Measurements from ENCODE around the gene GAA. TPM values are rescaled to one million over a fixed set of nuclear protein-coding genes. Genes with fewer than 3 reads are reported as not detected.
"Not testable (repeated sequence)": the region's sequence is repeated elsewhere in the genome, so short reads cannot be mapped to it uniquely, and the experiment has no call there.

The GAA gene
- total and polyA plus RNA-seq, 2 of the 8 experiments (the other 6 are each of a cell fraction or from before 2014, with no cell fraction given) = 14.8 to 30.0 TPM

GRCh38 chr17:80090164-80090563 lies 11.2 kb upstream of the GAA start:
- not testable (repeated sequence) for H3K79me1 ChIP-seq (ENCODE audit: low read depth, low read length); H2BK5ac ChIP-seq (ENCODE audit: low read depth, low read length); H2BK15ac ChIP-seq (ENCODE audit: low read length); H4K91ac ChIP-seq (replicated peaks; ENCODE audit: insufficient read length, low read length); H3K4ac ChIP-seq (replicated peaks; ENCODE audit: insufficient read length, low read depth, low read length); DNase-seq (ENCODE audit: low read depth in 1 of 2, low spot score in 2 of 2); H3K36me3 ChIP-seq (ENCODE audit: control insufficient read depth in 2 of 4, insufficient read depth in 4 of 4, low read length in 3 of 4); H3K56ac ChIP-seq (replicated peaks; ENCODE audit: insufficient read length, low read depth, low read length); H2AFZ ChIP-seq (ENCODE audit: low read length); H3K23me2 ChIP-seq (ENCODE audit: low read depth, low read length); H2BK12ac ChIP-seq (ENCODE audit: low read depth, low read length); H3K4me1 ChIP-seq (replicated peaks in 1 of 4; ENCODE audit: control insufficient read depth in 3 of 4, insufficient read depth in 4 of 4, low read length in 3 of 4); H3K79me2 ChIP-seq (ENCODE audit: control insufficient read depth in 1 of 2, insufficient read depth in 2 of 2, low read length in 2 of 2); H3K23ac ChIP-seq (ENCODE audit: insufficient read length); H3K9ac ChIP-seq (replicated peaks in 1 of 4; ENCODE audit: extremely low read depth in 1 of 4, low read depth in 3 of 4, low read length in 3 of 4); H3K4me3 ChIP-seq (ENCODE audit: extremely low read depth in 1 of 4, insufficient read depth in 2 of 4, low read depth in 3 of 4, low read length in 4 of 4); H3K9me3 ChIP-seq (ENCODE audit: insufficient read depth in 2 of 2, low read depth in 1 of 2, low read length in 1 of 2); H2BK120ac ChIP-seq (replicated peaks; ENCODE audit: low read depth, low read length); H3K18ac ChIP-seq (ENCODE audit: extremely low read depth, low read length); H3K27me3 ChIP-seq (replicated peaks in 1 of 4; ENCODE audit: control insufficient read depth in 3 of 4, extremely low read depth in 1 of 4, insufficient read depth in 3 of 4, low read length in 3 of 4); FAIRE-seq; H2AK5ac ChIP-seq (ENCODE audit: low read depth, low read length); H4K5ac ChIP-seq (ENCODE audit: insufficient read length, low read depth, low read length); H4K8ac ChIP-seq (ENCODE audit: extremely low read depth, insufficient read depth, low read length); H2BK20ac ChIP-seq (ENCODE audit: low read length); H3K4me2 ChIP-seq (ENCODE audit: insufficient read depth in 1 of 2, low read depth in 2 of 2, low read length in 2 of 2); H3K14ac ChIP-seq (ENCODE audit: insufficient read length); H3K27ac ChIP-seq (ENCODE audit: low read depth, low read length); H4K20me1 ChIP-seq (replicated peaks in 1 of 2; ENCODE audit: control insufficient read depth in 1 of 2, insufficient read depth in 2 of 2, low read length in 2 of 2)
- 94% methylated on average over 27 of the region's 44 CpGs; no CpG with 5 or more reads in 1 of the 2 experiments for WGBS, 2 experiments (ENCODE audit: extremely low coverage in 1 of 2, insufficient coverage in 1 of 2, insufficient read length in 1 of 2, insufficient replicate concordance in 2 of 2, low coverage in 1 of 2, low lambda C conversion rate in 2 of 2, missing lambda C conversion rate in 1 of 2)
- ChIA-PET POLR2A (ENCODE audit: partially characterized antibody) (interaction anchor here (1.2 kb wide), 1 partner anchor 56 kb away, joined by 4 read pairs; the partner anchor contains the start of gene EIF4A3), CTCF (ENCODE audit: partially characterized antibody) (interaction anchor here (3.3 kb wide), 1 partner anchor 35 kb away, joined by 20 read pairs; no protein-coding TSS in a partner anchor)
